ENCODE measurements around the gene DAB2IP.
"Not testable (repeated sequence)": the region's sequence is repeated elsewhere in the genome, so short reads cannot be mapped to it uniquely, and the experiment has no call there.

Gene DAB2IP

DNA sequence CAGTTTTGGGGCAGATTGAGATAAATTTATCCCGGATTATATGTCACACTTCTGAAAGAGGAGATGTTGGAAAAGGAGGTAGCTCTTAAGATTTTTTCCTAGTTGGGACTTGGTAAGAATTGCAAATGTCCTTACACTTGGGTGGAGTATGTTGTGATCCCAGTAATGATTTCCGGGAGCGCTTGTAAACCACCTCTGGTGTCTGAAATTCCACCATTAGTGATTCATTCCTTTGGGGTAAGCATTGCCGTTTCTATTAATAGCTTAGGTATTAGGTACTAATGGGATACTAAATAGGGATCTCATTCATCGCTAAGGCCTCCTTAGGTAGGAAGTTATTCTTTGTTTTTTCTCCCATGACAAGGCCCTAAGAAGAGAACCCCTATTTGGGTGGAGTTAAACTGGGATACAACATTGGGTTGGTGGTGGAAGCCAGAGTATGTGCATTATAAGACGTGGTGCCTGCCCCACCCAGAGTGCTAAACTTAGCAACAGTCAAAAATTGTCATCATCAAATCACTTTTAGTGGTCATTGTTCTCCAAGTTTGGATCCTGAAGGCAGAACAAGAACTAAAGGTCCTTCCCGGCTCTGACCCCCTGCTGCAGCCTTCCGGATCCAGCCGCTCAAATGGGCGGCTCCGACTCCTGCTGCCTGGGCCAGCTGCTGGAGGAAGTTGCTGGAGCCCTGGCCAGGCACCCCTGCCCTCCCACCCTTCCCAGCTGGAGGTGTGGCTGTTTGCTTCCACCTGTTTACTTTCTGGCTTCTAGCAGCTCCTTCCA, 31.7 kb upstream of the DAB2IP start:
- no peak overlapping the region for H3K27ac ChIP-seq
- TF ChIP-seq, protein P1, sequence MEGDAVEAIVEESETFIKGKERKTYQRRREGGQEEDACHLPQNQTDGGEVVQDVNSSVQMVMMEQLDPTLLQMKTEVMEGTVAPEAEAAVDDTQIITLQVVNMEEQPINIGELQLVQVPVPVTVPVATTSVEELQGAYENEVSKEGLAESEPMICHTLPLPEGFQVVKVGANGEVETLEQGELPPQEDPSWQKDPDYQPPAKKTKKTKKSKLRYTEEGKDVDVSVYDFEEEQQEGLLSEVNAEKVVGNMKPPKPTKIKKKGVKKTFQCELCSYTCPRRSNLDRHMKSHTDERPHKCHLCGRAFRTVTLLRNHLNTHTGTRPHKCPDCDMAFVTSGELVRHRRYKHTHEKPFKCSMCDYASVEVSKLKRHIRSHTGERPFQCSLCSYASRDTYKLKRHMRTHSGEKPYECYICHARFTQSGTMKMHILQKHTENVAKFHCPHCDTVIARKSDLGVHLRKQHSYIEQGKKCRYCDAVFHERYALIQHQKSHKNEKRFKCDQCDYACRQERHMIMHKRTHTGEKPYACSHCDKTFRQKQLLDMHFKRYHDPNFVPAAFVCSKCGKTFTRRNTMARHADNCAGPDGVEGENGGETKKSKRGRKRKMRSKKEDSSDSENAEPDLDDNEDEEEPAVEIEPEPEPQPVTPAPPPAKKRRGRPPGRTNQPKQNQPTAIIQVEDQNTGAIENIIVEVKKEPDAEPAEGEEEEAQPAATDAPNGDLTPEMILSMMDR (conservative IDR thresholded peaks at IDR 0.05): no peak
- no peak for TF ChIP-seq ZFX (IDR thresholded peaks at IDR 0.05)

- no peak overlapping the region for H3K27ac ChIP-seq
- TF ChIP-seq ZFX (IDR thresholded peaks at IDR 0.05): no peak
- TF ChIP-seq, protein P1 (conservative IDR thresholded peaks at IDR 0.05): no peak
Measured at GRCh38 chr9:121620325-121620673, 31.1 kb upstream of the DAB2IP start.

- no peak overlapping the region for H3K27ac ChIP-seq
- TF ChIP-seq, protein P1 (conservative IDR thresholded peaks at IDR 0.05): no peak
- TF ChIP-seq ZFX (IDR thresholded peaks at IDR 0.05): no peak
Measured at GRCh38 chr9:121620777-121621449, 30.5 kb upstream of the DAB2IP start.

GRCh38 chr9:121622387-121623203, 28.8 kb upstream of the DAB2IP start:
- H3K27ac ChIP-seq: no peak overlapping the region
- TF ChIP-seq, protein P1 (conservative IDR thresholded peaks at IDR 0.05): no peak
- no peak for TF ChIP-seq ZFX (IDR thresholded peaks at IDR 0.05)

DNA sequence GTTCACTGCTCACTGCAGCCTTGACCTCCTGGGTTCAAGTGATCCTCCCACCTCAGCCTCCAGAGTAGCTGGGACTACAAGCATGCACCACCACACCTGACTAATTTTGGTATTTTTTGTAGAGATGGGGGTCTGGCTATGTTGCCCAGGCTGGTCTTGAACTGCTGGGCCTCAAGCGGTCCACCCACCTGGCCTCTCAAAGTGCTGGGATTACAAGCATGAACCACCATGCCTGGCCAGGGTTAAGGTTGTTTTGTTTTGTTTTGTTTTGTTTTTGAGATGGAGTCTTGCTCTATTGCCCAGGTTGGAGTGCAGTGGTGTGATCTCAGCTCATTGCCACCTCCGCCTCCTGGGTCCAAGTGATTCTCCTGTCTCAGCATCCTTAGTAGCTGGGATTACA, 28.0 kb upstream of the DAB2IP start:
- H3K27ac ChIP-seq: not testable (repeated sequence)

DNA sequence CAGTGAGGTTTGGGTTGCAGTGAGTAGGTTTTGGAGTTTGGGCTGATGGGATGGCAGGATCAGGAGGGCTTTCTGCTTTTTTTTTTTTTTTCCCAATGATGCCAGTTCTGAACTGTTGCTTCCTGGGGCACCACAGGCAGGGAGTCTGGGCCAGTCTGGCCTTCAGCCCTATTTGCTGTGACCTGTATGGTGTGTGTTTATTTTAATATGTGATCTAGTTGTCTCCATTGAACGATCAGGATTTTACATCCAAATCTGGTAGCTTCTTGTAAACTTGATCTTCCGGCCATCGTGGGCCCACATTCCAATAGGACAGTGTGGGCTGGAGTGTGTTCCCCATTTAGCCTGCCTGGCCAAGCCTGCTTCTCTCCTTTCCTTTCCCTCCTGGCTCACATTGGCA, 25.8 kb upstream of the DAB2IP start:
- no peak overlapping the region for H3K27ac ChIP-seq
- no peak for TF ChIP-seq ZFX (IDR thresholded peaks at IDR 0.05)
- TF ChIP-seq, protein P1 (conservative IDR thresholded peaks at IDR 0.05): no peak

- H3K27ac ChIP-seq: no peak overlapping the region
- TF ChIP-seq, protein P1 (conservative IDR thresholded peaks at IDR 0.05): no peak
- TF ChIP-seq ZFX (IDR thresholded peaks at IDR 0.05): no peak
Measured at GRCh38 chr9:121626012-121626411, 25.4 kb upstream of the DAB2IP start.
